ENCODE measurements around the gene CBX3.
A peak's percentile ranks its signal among the peaks of the same experiment; 100 is the strongest.

The CBX3 gene

DNA sequence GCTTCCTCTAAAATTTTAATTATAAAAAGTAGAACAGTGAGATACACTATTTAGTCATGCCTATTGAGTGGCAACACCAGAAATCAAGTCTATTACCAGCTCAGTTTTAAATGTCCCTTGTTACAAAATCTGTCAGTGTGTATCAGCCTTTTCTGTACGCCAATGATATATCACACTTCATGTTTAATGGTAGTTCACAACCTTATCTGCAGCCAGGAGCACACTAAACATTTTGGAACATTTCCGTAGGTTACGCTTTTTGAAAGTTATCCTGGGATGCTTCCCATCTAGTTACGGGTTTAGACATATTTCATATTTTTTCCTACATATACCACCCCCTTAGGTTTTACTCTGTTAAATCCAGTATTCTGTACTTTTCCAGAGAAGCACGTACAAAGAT is 6.4 kb upstream of the CBX3 start:
- Histone ChIP-seq H3K4me2 (ENCODE audit: insufficient read depth, low read length) (peak overlapping the region; percentile 72; the same call in 1 of the 2 replicates), H3K4me3 (ENCODE audit: low read depth in 1 of 2, low read length in 2 of 2) (peak overlapping the region in 1 of 2 experiments; percentile 61; a peak in 1 of 4 replicates), H3K36me3 (ENCODE audit: insufficient read depth, low read length) (peaks cover 96% of the 10 kb centered on the region), H3K27ac (ENCODE audit: low read length) (no peak overlapping the region), H3K4me1 (ENCODE audit: insufficient read depth, low read length) (peaks cover 52% of the 10 kb centered on the region), H2AFZ (ENCODE audit: low read depth, low read length) (no peak overlapping the region), H3K9me3 (ENCODE audit: insufficient read depth, low read length, severe bottlenecking) (no peaks in the 10 kb centered on the region), H3K27me3 (ENCODE audit: insufficient read depth, low read length, poor library complexity) (no peaks in the 10 kb centered on the region), H4K20me1 (ENCODE audit: insufficient read depth, low read length) (peaks cover 94% of the 10 kb centered on the region), H3K79me2 (ENCODE audit: insufficient read depth, low read length) (peaks cover 93% of the 10 kb centered on the region), H3K9ac (ENCODE audit: low read depth, low read length) (no peak overlapping the region)
- no peak for TF ChIP-seq EZH2 (IDR thresholded peaks at IDR 0.05; ENCODE audit: borderline replicate concordance, low read depth, low read length, severe bottlenecking)
- TF ChIP-seq, protein P1, sequence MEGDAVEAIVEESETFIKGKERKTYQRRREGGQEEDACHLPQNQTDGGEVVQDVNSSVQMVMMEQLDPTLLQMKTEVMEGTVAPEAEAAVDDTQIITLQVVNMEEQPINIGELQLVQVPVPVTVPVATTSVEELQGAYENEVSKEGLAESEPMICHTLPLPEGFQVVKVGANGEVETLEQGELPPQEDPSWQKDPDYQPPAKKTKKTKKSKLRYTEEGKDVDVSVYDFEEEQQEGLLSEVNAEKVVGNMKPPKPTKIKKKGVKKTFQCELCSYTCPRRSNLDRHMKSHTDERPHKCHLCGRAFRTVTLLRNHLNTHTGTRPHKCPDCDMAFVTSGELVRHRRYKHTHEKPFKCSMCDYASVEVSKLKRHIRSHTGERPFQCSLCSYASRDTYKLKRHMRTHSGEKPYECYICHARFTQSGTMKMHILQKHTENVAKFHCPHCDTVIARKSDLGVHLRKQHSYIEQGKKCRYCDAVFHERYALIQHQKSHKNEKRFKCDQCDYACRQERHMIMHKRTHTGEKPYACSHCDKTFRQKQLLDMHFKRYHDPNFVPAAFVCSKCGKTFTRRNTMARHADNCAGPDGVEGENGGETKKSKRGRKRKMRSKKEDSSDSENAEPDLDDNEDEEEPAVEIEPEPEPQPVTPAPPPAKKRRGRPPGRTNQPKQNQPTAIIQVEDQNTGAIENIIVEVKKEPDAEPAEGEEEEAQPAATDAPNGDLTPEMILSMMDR (IDR thresholded peaks at IDR 0.05; ENCODE audit: borderline replicate concordance, extremely low read depth, low read length, poor library complexity, severe bottlenecking) = no peak
- no peak for DNase-seq
- no peak for ATAC-seq (ENCODE audit: insufficient read depth, low read depth)

DNA sequence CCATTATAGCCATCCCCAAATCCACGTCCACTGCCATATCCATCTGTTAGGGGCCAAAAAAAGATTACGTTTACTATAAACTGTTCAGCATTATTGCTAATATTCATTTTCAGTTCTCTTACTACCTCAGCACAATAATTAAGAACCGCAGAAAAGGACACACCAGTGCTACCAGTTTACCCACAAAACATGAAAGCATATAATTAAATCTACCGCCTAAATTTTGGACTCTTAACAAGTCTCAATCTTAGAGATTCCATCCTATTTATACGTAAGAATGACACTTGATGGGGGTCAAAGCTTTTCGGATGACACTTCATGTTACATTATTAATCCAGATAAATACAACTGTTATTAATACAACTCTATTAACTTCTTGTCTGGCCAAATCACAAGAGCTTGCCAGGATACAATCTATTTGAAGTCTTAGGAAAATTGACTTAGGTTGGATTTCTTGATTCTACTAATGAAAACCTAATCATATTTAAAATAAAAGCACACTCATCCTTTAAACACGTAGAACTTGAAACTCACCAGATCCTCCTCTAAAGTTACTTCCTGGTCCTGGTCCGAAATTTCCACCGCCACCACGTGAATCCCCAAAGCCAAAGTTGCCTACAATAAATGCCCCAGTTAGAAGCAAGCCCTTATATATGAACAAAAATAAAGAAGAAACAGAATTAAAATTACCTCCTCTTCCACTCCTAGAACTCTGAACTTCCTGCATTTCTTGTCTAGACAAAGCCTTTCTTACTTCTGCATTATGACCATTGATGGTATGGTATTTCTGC is 5.5 kb upstream of the CBX3 start:
- Histone ChIP-seq H3K9me3 (ENCODE audit: insufficient read depth, low read length, severe bottlenecking) (no peaks in the 10 kb centered on the region), H3K27ac (ENCODE audit: low read length) (no peak overlapping the region), H3K27me3 (ENCODE audit: insufficient read depth, low read length, poor library complexity) (no peaks in the 10 kb centered on the region), H3K4me2 (ENCODE audit: insufficient read depth, low read length) (peak overlapping the region; percentile 72), H2AFZ (ENCODE audit: low read depth, low read length) (no peak overlapping the region), H3K4me3 (ENCODE audit: low read depth in 1 of 2, low read length in 2 of 2) (peak overlapping the region; percentile 1 to 61; a peak in 3 of 4 replicates), H3K4me1 (ENCODE audit: insufficient read depth, low read length) (peaks cover 52% of the 10 kb centered on the region), H3K79me2 (ENCODE audit: insufficient read depth, low read length) (peaks cover 94% of the 10 kb centered on the region), H3K9ac (ENCODE audit: low read depth, low read length) (peak overlapping the region; percentile 84), H3K36me3 (ENCODE audit: insufficient read depth, low read length) (peaks cover 87% of the 10 kb centered on the region), H4K20me1 (ENCODE audit: insufficient read depth, low read length) (peaks cover 85% of the 10 kb centered on the region)
- ATAC-seq (ENCODE audit: insufficient read depth, low read depth) = no peak
- no peak for DNase-seq
- TF ChIP-seq, protein P1 (IDR thresholded peaks at IDR 0.05; ENCODE audit: borderline replicate concordance, extremely low read depth, low read length, poor library complexity, severe bottlenecking) = no peak
- TF ChIP-seq EZH2 (IDR thresholded peaks at IDR 0.05; ENCODE audit: borderline replicate concordance, low read depth, low read length, severe bottlenecking) = no peak

DNA sequence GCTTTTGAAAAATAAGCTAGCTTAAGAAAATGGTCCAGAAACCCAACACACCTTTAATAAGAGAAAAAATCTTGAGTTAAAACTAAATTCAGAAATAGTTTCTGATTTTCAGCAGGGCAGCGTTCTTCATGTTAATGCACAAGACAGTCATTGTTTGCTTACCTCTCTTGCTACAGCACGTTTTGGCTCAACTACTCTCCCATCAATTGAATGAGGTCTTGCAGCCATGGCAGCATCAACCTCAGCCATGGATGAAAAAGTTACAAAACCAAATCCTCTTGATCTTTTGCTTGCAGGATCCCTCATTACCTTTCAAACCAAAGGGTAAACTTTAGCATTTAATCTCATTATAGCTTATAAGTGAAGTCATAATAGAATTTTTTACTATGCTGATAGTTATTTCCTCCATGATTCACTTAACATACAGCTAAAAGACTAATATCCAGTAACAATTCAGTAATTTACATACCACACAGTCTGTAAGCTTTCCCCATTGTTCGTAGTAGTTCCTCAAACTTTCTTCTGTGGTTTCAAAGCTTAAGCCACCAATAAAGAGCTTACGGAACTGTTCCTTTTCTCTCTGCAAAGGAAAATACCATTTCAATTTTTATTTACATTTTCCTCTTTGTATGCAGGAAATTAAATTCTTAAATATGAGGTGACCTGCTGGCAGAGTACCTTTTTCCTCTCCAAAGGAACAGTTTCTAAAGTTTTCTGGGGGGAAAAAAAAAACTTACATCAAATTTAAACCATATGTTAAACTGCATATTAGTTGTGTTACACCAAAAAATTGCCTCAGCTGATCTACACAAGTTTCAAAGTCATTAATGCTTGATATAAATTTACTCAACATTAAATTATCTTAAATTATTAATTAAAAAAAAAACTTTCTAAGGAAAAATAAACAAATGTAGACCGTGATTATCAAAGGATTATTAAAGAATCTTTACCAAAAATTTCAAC is 4.1 kb upstream of the CBX3 start:
- H3K9ac ChIP-seq (ENCODE audit: low read depth, low read length) = peak overlapping the region; percentile 84
- TF ChIP-seq, protein P1 (IDR thresholded peaks at IDR 0.05; ENCODE audit: borderline replicate concordance, extremely low read depth, low read length, poor library complexity, severe bottlenecking) = no peak
- no peak for TF ChIP-seq EZH2 (IDR thresholded peaks at IDR 0.05; ENCODE audit: borderline replicate concordance, low read depth, low read length, severe bottlenecking)
- peak overlapping the region; percentile 89; the same call in 1 of the 2 replicates for H3K27ac ChIP-seq (ENCODE audit: low read length)
- H3K4me1 ChIP-seq (ENCODE audit: insufficient read depth, low read length) = peaks cover 51% of the 10 kb centered on the region
- H2AFZ ChIP-seq (ENCODE audit: low read depth, low read length) = no peak overlapping the region
- peaks cover 71% of the 10 kb centered on the region for H4K20me1 ChIP-seq (ENCODE audit: insufficient read depth, low read length)
- no peaks in the 10 kb centered on the region for H3K27me3 ChIP-seq (ENCODE audit: insufficient read depth, low read length, poor library complexity)
- peaks cover 79% of the 10 kb centered on the region for H3K36me3 ChIP-seq (ENCODE audit: insufficient read depth, low read length)
- no peak for DNase-seq
- peak overlapping the region; percentile 72 for H3K4me2 ChIP-seq (ENCODE audit: insufficient read depth, low read length)
- peak overlapping the region; percentile 61 to 97; a peak in 3 of 4 replicates for H3K4me3 ChIP-seq (ENCODE audit: low read depth in 1 of 2, low read length in 2 of 2)
- peaks cover 90% of the 10 kb centered on the region for H3K79me2 ChIP-seq (ENCODE audit: insufficient read depth, low read length)
- no peak for ATAC-seq (ENCODE audit: insufficient read depth, low read depth)
- no peaks in the 10 kb centered on the region for H3K9me3 ChIP-seq (ENCODE audit: insufficient read depth, low read length, severe bottlenecking)

All from DND-41 (cell line).